Peyer's patch (tissue), 4 donors: ENCODE results near the gene TMEFF1.

Source experiments
- CTCF ChIP-seq, 6 experiments: fragments of 450-650 bp in 4 of 6; fragments of 200-600 bp in 2 of 6; sonication (generic) in 1 of 6; IDR thresholded peaks; one replicate each; pipeline ENCODE4 v1.5.1; 2017 to 2019; ENCODE audit warnings: antibody characterized with exemption in 6 of 6, mild to moderate bottlenecking in 3 of 6, moderate library complexity in 1 of 6
- POLR2A ChIP-seq, 2 donors: fragments of 450-650 bp; IDR thresholded peaks; one replicate each; pipeline ENCODE4 v1.5.1; 2017; ENCODE audit warnings: antibody characterized with exemption in 2 of 2, mild to moderate bottlenecking in 2 of 2, moderate library complexity in 2 of 2

GRCh38 chr9:100598641-100599145, 125.7 kb downstream of the TMEFF1 start:
- TF ChIP-seq POLR2A (IDR thresholded peaks at IDR 0.05) (no peak), CTCF (IDR thresholded peaks at IDR 0.05) (no peak)
